Measurements from ENCODE around the gene BPIFB4.

DNA sequence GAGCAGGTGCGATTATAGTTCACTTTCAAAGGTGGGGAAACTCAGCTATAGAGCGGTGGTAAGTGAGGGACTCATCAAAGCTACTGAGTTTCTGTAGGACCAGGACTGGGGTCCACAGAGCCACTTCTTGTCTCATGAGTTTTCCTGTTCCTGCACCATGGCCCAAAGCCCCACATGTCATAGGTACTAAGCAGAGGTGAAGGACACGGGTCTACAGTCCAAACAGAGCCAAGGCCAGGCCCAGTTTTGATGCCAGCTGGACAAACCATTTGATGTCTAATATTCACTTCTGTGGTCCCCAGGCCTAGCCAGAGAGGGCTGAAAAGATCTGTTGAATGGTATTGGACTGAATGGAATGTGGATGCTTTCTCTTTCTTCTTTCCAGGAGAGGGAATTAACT lies 37.0 kb upstream of the BPIFB4 start:
- TF ChIP-seq CTCF (IDR thresholded peaks at IDR 0.05; ENCODE audit: low read length) (no peak), EZH2 (optimal IDR thresholded peaks at IDR 0.05; ENCODE audit: low read depth, low read length) (no peak), EZH2phosphoT487 (IDR thresholded peaks at IDR 0.05; ENCODE audit: low read length) (no peak)
